Upper lobe of left lung (tissue), 6 donors: ENCODE measurements around the gene WNT5B. TPM values are rescaled to one million over a fixed set of nuclear protein-coding genes. Genes with fewer than 3 reads are reported as not detected.

Experiments used
- ATAC-seq, 2 donors: fragments of 200-7000 bp; cut with Tn5 transposase; one replicate each; pipeline ENCODE4 v1.9.1; 2022; ENCODE audit warnings: mild to moderate bottlenecking in 2 of 2, moderate library complexity in 2 of 2; ENCODE audit not compliant: low FRiP score in 2 of 2
- DNase-seq, 2 donors: peaks; one replicate each; pipeline ENCODE4 v3.0.0-alpha.2; 2019 to 2020
- H3K27ac ChIP-seq, 4 donors: fragments of 200-600 bp; sonication (generic); one replicate each; pipeline ENCODE4 v1.5.1; 2016 to 2019
- H3K27me3 ChIP-seq, 4 donors: fragments of 200-600 bp; sonication (generic); one replicate each; pipeline ENCODE4 v1.5.1; 2017 to 2019
- H3K36me3 ChIP-seq, 4 donors: fragments of 200-600 bp; sonication (generic); one replicate each; pipeline ENCODE4 v1.5.1; 2016 to 2019
- H3K4me1 ChIP-seq, 4 donors: fragments of 200-600 bp; sonication (generic); one replicate each; pipeline ENCODE4 v1.5.1; 2018 to 2019
- H3K4me3 ChIP-seq, 4 donors: fragments of 200-600 bp; sonication (generic); one replicate each; pipeline ENCODE4 v1.5.1; 2017 to 2019; ENCODE audit warnings: mild to moderate bottlenecking in 2 of 4, moderate library complexity in 1 of 4
- H3K9me3 ChIP-seq, 4 donors: fragments of 200-600 bp; sonication (generic); one replicate each; pipeline ENCODE4 v1.5.1; 2018 to 2019
- CTCF ChIP-seq, 6 experiments: fragments of 450-650 bp in 4 of 6; fragments of 200-600 bp in 2 of 6; sonication (generic) in 2 of 6; IDR thresholded peaks; one replicate each; pipeline ENCODE4 v1.5.1; 2016 to 2019; ENCODE audit warnings: antibody characterized with exemption in 6 of 6
- EP300 ChIP-seq, 4 donors: sonication (generic); formaldehyde crosslinking; IDR thresholded peaks; one replicate each; pipeline ENCODE4 v1.5.1; 2017; ENCODE audit warnings: antibody characterized with exemption in 4 of 4, control low read depth in 2 of 4
- POLR2A ChIP-seq, 4 donors: fragments of 450-650 bp; IDR thresholded peaks; one replicate each; pipeline ENCODE4 v1.5.1; 2016 to 2017; ENCODE audit warnings: antibody characterized with exemption in 4 of 4, mild to moderate bottlenecking in 2 of 4
- POLR2AphosphoS5 ChIP-seq, 2 donors: sonication (generic); formaldehyde crosslinking; IDR thresholded peaks; one replicate each; pipeline ENCODE4 v1.5.1; 2017; ENCODE audit warnings: antibody characterized with exemption in 2 of 2
- WGBS, 2 donors: methylation state at CpG; one replicate each; pipeline ENCODE4 v1.1.5; 2017 to 2018; 5-methylcytosine and 5-hydroxymethylcytosine counted together
- total RNA-seq, 6 donors: library from RNA; depleted of rRNA in 4 of 6; stranded (reverse); fragments of >200 nt in 4 of 6; gene quantifications; one replicate each; pipeline versions ENCODE4 v1.1.0 to v1.2.1, GENCODE V29; 2016 to 2021
- donor health status: DM: no; HTN: no; CAD: no; lungs with moderate emphysema.
- donor health status: DM: no; HTN: yes; CAD: no; lungs with severe emphysema.

The WNT5B gene
- total RNA-seq, 6 donors from 2014 or later, result 5.8 to 9.7 (median 7.0) TPM; not detected in 1

- WGBS, 2 donors, result 62 to 69% methylated on average over 3 of the region's 3 CpGs
- no peak for DNase-seq
- H3K9me3 ChIP-seq, result no peaks in the 10 kb centered on the region
- peaks cover 24 to 41% (median 31%) of the 10 kb centered on the region in 4 donors for H3K4me1 ChIP-seq
- no peak overlapping the region for H3K4me3 ChIP-seq
- H3K36me3 ChIP-seq, result no peaks in the 10 kb centered on the region
- TF ChIP-seq EP300 (IDR thresholded peaks at IDR 0.05) (no peak), CTCF (IDR thresholded peaks at IDR 0.05) (no peak), POLR2A (IDR thresholded peaks at IDR 0.05) (no peak), POLR2AphosphoS5 (IDR thresholded peaks at IDR 0.05) (no peak)
- ATAC-seq, result no peak
- no peaks in the 10 kb centered on the region for H3K27me3 ChIP-seq
- no peak overlapping the region for H3K27ac ChIP-seq
These were observed 24.6 kb upstream of the WNT5B start for GRCh38 chr12:1604464-1604863.

- DNase-seq (peak; percentile 34 to 80), ATAC-seq (peak; percentile 90 to 91)
- Histone ChIP-seq H3K4me3 (peak overlapping the region; percentile 22 to 52 (median 45)), H3K27me3 (no peaks in the 10 kb centered on the region), H3K4me1 (peaks cover 24 to 41% (median 31%) of the 10 kb centered on the region in 4 donors), H3K27ac (peak overlapping the region; percentile 85 to 94 (median 88)), H3K36me3 (no peaks in the 10 kb centered on the region), H3K9me3 (no peaks in the 10 kb centered on the region)
- WGBS, 2 donors, result 1 to 3% methylated on average over 22 of the region's 22 CpGs
- no peak for TF ChIP-seq POLR2AphosphoS5 (IDR thresholded peaks at IDR 0.05)
- peak in 1 of 4 donors; percentile 47 for TF ChIP-seq POLR2A (IDR thresholded peaks at IDR 0.05)
- TF ChIP-seq EP300 (IDR thresholded peaks at IDR 0.05), result no peak
- peak; percentile 80 to 88 (median 82) for TF ChIP-seq CTCF (IDR thresholded peaks at IDR 0.05)
These were observed 23.7 kb upstream of the WNT5B start for GRCh38 chr12:1605129-1606020.

DNA sequence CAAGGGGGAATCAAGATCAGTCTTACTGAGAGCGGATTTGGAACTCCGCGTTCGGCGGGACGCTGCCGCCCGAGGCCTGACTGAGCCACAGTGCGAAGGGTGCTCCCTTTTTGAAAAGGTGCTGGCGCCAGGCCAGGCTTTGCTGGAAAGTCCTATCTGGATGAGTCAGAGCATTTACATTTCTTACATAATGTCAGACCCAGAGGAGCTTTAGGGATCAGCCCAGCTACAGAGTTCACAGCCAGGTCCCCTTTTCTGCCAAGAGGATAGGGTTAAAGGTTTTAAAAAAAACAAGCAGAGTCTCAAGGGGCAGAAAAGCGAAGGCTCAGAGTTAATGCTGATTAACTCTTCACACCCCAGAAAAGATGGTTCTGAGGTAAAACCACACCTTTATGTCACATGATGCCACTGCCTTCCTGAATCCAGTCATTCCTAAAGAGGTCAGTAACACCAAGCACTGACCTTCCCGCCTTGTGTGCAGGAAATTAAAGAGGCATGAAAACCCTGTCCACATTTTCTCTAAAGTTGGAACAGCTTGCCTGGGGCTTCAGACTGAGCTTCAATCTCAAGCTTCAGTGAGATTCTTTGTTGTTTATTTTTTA lies 22.9 kb upstream of the WNT5B start:
- 10 to 15% methylated on average over 12 of the region's 12 CpGs for WGBS, 2 donors
- Histone ChIP-seq H3K4me3 (peak overlapping the region in 3 of 4 donors; percentile 41 to 52 (median 49)), H3K27me3 (no peaks in the 10 kb centered on the region)

More for the DNA sequence above, 22.9 kb upstream of the WNT5B start:
- TF ChIP-seq CTCF (IDR thresholded peaks at IDR 0.05) (no peak), EP300 (IDR thresholded peaks at IDR 0.05) (peak in 1 of 4 donors; percentile 20), POLR2A (IDR thresholded peaks at IDR 0.05) (peak in 2 of 4 donors; percentile 45 to 72), POLR2AphosphoS5 (IDR thresholded peaks at IDR 0.05) (peak in 1 of 2 donors; percentile 88)
- Histone ChIP-seq H3K9me3 (no peaks in the 10 kb centered on the region), H3K4me1 (peaks cover 24 to 41% (median 31%) of the 10 kb centered on the region in 4 donors), H3K27ac (peak overlapping the region; percentile 85 to 94 (median 88)), H3K36me3 (no peaks in the 10 kb centered on the region)
- DNase-seq (peak; percentile 91 to 95), ATAC-seq (peak; percentile 84 to 89)
